Hematopoietic multipotent progenitor cell treated with erythropoietin and hydrocortisone succinate and interleukin-3 and kit ligand, for 8 days (in vitro differentiated cells): ENCODE measurements around the gene GRB10.
"Not testable (repeated sequence)": the region's sequence is repeated elsewhere in the genome, so short reads cannot be mapped to it uniquely, and the experiment has no call there.

ENCODE experiments used
- DNase-seq: peaks from one replicate; pipeline ENCODE4 v3.0.0-alpha.2; 2015

The GRB10 gene

DNA sequence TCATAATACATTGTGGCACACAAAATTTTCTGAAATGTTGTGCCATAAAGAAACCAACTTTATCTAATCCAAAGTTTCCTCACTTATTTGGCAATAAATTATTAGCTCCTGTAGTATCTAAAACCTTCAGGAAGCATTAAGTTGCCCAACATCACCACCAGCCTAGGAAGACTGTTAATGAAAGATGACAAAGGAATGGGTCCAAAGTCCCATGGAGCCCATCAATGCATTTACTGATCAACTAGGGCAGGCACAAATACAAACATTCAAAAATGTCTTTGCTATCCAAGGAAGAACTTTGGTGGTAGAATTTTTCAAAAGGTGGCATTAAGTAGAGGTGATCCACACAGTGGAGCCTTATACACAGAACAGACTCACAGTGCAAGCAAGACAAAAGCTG is 4.5 kb downstream of the GRB10 start:
- no peak for DNase-seq

DNA sequence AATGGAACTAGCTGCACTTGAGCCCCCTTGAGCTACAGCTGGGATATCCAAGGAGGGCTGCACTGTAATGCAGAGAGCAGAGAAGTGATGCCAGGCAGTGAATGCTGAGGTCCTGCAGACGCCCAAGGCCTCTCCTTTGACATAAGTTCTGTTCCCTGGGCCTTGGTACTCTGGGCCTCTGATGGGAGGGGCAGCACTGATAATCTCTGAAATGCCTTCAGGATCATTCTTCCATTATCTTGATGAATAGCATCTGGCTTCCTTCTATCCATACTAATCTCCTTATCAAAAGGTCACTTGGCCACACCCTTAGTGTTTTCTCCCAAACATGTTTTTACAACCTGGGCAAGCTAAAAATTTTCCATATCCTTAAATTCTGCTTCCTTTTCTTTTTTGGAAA is 6.9 kb downstream of the GRB10 start:
- no peak for DNase-seq

DNA sequence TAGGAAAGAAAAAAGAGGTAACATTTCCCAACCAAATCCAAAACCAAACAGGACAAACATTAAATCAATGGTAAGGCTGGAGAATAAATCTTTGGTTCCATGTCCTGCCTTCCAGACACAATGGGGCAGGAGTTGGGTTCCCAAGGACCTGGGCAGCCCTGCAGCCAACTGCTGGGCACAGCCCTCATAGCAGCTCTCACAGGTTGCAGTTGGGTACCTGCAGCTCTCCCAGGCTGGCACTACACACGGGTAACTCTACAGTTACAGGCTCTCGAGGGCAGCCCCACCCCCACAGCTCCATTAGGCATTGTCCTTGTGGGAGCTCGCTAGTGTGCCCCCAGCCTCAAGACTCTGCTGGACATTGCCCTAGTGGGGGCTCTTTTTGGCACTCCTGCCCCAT is 7.5 kb downstream of the GRB10 start:
- DNase-seq: no peak

DNA sequence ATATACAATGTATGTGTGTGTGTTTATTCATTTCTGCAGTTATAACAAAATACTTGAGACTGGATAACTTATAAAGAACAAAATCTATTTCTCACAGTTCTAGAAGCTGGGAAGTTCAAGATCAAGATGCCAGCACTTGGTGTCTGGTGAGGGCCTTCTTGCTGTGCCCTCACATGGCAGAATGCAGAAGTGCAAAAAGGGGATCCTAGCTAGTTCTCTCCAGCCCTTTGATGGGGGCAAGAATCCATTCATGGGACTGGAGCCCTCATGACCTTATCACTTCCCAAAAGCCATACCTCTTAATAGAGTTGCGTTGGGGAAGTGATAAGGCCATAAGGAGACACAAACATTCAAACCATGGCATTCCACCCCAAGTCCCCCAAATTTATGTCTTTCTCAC is 8.4 kb downstream of the GRB10 start:
- peak; percentile 33 for DNase-seq

DNA sequence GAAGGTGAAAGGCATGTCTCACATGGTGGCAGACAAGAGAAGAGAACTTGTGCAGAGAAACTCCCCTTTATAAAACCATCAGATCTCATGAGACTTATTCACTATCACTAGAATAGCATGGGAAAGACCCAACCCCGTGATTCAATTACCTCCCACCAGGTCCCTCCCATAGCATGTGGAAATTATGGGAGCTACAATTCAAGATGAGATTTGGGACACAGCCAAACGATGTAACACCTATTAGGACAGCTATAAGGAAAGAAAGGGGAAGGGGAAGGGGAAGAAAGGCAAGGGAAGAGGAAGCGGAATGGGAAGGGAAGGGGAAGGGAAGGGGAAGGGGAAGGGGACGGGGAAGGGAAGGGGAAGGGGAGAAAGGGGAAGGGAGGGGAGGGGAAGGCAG is 9.6 kb downstream of the GRB10 start:
- not testable (repeated sequence) for DNase-seq

DNA sequence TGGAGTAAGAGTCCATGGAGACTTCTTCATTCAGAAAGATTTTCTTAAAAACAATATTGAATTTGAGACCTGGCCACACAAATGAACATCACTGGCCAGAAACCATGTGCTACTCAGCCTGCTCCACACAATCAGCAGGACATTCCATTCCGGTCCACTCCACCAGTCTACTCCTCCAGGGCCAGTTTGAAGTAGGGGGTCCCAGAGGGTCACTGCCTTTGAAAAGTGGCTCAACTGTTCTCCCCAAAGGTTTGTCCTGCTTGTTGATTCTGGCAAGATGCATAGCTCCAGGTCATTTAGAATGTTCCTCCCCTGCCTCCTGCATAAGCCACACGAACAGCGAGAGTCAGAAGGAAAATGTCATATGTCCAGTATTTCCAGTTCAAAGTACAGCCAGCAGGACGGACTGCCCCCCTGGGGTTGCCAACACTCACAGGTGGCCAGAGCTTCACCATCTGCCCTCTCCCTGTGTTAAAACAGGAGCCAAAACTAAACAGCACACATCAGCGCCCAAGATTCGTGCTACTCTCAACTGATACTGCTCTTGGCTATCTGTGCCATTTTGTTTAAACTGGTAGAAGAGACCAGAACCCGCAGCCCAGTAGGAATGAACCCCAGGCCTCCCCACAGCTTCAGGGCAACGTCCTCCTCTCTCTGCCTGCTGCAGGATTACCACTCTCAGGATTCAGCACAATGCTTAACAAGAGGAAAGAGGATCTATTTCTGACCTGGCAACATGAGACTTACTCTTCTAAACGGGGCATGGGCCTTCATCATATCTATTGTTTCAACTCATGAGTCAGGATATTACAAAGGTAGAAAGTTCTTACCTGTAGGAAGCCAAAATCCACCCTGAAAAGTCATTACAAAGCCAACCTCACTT is 11.3 kb downstream of the GRB10 start:
- no peak for DNase-seq

DNA sequence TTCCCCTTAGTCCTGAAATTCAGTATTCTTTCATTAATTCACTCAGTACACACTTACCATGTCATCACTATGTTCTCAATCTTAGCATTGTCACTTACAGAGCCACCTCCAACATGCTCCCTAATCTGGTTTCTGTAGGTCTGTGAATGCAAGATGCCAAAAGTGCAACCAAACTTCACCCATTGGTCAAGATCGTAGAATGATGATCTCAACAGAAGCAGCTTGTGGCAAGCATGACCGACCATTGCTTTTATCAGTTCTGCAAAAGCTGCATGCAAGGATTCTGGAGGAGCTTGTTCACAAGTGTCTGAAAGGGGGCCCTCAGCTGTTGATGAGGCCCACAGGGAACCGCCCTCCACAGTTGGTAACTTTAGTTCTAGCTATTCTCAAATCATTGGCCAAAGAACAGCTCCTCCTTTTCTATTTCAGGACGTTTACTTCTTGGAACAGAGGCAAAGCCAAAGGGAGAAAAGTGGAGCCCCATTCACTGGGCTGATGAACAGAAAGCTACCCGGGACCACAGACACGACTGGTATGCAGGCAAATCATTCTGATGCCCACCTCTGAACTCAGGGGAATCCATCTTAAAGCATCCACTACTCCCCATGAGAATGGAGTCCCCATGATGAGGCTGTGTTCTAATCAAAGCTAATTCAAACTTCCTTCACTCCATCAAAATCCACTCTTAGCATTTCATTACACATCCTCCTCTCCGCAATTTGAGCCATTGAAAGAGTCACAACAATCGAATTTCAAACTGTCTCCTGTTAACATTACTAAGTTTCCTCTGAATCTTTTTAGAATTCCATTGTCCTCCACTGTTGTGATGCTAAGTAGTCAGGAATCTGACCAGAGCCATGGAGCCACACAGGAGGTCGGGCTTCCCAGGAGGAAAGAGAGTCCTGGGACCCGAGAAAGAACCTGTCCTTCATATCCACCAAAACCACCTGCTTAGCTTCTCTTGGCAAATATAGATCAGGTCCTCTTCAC is 13.9 kb downstream of the GRB10 start:
- peak; percentile 76 for DNase-seq

DNA sequence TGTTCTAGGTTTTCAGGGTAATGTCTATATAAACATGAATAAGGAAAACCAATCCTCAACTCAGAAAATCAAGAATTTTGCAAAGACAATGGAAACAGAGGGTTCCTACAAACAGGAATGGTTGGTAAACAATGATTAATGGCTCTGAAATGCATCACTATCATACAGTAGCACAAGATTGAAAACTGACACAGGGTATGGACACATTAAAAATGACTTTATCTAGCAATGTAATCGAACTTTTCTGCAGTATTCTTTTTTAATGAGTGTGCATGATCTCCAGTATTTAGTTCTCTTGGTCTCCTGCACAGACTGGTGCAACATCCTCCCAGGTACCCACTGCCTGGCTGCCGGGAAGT is 15.9 kb downstream of the GRB10 start:
- no peak for DNase-seq

DNA sequence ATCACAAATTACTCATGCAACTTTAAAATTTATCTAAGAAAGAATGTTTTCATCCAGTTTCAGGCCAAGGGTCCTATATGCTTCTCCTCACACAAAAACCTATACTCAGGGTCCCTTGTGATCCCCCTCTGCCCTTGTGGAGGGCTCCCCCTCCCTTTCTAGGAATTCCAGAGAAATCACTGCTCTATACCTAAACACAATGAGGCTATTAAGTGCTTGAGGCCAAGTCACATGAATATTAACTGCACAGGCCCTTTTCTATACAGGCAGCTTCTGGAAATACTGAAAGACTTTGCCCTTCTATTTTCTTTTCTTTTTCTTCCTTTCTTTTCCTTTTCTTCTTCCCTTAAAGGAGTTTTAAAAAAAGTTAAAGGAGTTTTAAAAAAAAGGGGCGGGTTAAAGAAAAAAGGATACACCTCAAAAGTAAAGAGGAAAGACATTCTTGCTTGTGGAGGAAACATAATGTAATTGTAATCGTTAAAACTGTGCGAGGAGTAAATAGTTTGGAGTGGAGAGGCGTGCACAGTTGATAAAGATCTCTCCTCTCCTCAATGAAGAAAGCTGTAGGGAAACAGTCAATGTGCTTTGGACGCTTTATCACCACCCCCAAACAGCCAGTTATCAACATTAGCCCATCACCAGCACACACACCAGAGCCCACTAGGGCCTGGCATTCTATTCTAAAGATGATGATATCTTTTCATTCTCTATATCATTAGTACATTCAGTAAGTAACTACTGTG is 16.4 kb downstream of the GRB10 start:
- DNase-seq: peak; percentile 43

DNA sequence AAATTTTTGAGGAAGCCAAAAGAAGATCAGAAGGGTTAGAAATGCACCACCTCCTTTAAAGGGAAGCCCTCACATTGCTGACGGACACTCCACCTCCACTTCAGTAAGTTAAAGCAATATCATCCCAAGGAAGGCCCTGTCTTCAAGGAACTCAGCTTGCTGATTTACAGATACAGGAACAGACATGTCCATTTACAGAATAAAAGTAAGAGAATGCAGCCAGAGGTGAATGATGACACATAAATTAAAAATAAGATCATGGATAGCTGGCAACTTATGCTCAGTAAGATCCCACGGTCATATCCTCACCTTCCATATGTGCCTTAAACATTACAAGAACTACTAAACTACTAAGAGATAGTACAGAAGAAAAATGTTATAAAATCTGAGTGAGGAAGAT is 20.4 kb downstream of the GRB10 start:
- DNase-seq: no peak

DNA sequence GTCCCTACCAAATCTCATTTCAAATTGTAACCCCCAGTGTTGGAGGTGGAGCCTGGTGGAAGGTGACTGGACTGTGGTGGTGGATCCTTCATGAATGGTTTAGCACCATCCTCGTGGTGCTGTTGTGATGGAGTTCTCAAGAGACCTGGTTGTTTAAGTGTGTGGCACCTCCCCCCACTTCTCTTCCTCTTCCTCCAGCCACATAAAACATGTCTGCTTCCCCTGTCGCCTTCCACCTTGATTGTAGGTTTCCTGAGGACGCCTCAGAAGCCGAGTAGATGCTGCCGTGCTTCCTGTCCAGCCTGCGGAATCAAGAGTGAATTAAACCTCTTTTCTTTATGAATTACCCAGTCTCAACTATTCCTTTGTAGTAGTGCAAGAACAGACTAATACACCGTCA is 21.0 kb downstream of the GRB10 start:
- DNase-seq: no peak

DNA sequence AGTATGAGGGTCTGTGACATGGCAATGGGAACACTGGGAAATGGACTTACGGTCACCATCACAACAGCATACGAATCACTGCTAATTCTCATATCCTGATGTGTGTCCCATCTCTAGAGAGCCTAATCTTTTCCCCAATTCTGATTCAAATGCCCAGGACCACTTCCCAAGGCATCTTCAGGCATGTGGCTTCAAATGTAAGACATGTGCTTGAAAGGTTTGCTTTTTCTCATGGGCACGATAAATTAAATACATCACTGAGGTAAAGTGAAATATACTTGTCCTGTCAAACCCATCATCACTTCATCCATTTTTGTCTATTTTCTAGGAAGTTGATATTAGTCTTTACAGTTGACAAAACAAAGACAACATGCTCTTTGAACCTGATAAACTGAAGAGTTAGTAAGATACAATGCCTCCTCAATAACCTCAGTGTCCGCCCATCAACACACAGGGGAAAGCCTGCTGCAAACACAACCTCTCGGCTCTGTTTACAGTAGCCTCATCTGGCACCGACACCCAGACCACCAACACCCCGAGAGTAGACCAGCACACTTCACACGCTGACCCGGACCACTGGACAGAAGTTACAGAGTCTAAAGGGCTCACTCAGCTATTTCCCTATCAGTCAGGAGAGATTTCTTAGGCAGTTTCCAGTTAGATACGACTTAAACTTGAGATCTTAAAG is 24.8 kb downstream of the GRB10 start:
- DNase-seq: no peak

DNA sequence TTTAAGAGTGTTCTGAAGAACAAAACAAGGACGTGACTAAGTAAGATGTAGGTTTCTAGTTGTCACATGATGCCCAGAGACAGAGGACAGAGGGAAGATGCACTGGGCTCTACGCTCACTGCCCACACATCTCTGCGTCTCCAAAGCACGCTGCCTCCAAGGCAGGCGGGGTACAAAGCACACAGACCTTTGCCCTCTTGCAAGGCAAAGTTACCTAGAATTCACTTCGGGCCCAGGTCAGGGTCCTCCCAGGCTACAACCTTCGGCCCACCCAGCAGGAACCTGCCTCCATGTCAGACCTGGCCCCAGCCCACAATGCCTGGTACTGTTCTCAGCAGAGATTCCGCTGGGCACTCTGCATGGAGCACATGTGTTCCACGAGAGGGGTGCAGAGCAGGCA is 26.5 kb downstream of the GRB10 start:
- DNase-seq: no peak

DNA sequence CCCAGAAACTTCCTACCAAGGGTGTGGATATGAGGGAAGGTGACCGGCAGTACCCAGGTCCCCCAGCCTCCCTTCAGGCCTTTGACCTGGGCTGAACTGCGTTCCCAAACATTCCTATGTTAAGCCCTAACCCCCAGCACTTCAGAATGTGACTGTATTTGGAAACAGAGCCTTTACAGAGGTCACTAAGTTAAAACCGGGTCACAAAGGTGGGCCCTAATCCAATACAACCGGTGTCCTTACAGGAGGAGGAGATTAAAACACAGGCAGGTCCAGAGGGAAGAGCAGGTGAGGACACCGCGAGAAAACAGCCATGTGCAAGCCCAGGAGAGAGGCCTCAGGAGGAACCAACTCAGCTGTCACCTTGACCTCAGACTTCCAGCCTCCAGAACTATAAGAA is 28.0 kb downstream of the GRB10 start:
- DNase-seq: no peak

DNA sequence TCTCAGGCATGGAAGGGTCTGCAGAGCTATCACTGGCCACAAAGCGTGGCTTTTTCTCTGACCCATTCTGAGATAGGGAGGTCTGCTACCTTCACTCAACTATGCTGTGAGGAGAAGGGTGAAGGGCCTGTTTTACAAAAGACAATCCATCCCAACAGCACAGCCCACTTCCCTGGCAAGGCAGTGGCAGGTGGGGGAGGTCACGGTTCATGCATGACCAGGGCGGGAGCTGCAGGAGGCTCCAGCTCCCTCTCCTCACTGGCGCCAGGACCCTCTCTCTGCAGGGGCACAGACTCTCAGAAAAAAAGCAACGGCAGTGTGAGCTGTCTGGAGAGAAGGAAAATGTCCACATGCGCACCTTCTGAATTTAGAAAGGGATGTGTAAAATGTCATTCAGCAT is 28.5 kb downstream of the GRB10 start:
- no peak for DNase-seq

DNA sequence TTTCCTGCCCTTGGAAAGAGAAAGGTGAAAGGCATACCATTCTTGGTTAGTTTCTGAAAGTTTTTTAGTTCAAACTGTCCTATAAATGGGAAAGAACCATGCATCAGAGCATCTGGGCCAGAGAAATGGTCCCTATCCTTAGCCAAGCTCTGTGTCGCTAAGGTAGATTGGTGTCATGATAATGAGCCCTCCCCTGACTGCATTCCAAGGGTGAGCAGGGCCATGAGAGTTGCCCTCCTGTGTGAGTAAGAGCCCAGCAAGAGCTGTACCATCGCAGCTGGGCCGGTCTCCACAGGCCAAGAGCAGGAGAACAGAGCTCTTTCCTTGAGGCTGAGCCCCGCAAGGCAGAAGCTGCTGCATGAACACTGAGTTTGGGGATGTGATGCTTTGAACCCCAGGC is 30.3 kb downstream of the GRB10 start:
- DNase-seq: no peak

DNA sequence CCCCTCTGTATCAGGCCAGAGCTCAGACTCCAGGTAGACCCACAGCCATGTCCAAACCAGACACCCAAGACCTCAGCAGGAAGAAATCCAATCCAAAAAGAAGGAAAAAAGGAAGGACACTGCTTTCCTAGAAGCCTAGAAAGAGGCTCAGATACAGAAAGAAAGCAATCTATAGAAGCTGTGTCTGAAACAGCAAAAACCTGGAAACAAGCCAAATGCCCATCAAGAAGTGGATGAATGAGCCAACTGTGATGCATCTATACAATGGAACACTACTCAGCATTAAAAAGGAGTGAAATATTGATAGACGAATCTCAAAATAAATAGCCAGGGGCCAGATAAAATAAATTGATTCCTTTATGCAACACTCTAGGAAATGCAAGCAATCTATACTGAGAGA is 31.6 kb downstream of the GRB10 start:
- peak; percentile 16 for DNase-seq

DNA sequence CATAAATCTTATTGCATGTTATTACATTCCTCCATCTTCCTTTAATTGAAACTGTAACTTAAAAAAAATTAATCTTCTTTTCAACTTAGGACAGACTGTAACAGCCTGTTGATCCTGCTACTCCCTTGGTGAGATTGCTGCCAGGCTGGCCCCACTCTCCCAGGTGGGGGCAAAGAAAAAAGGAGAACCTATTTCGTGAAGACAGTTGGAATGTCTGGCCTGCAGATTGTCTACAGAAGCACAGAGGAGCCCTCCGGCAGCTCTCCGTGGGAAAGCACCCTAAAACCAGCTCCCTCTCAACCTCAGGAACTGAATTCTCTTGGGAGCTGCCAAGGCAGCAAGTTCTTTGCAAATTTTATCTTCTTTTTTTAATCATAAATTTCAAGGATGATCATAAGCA is 32.8 kb downstream of the GRB10 start:
- no peak for DNase-seq

DNA sequence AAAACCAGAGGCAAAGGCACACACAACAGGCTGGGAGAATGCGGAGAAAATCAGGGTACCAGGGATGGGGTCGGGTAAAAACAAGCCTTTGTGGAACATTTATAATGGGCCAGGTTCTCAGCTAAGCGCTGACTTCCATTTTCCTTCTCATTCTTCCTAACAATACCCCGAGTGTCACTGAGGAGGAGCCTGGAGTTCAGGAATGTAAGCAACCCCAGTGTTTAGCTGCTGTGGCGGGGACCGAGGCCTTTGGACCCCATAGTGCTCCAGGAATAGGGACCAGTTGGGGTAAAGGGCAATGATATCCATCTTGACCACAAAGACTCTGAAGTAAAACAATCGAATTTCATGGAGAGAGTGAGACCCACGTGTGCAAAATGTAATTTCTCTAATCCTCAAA is 34.2 kb downstream of the GRB10 start:
- no peak for DNase-seq

DNA sequence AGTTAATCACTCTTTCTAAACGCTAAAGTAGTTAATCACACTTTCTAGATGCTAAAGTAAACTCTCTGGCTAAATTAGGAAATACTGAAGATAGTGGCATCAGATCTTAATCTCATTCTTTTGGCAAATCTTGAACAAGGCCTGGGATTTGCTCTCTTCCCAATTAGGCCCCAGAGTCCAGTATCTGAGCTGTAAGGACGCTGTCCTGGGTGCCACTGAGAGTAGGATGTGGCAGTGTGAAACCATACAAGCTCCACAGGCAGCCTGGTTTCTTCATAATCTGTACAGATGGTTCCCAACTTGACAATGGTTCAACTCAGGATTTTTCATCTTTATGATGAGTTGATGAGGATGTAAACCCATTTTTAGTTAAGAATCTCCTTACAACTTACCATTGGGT is 36.9 kb downstream of the GRB10 start:
- DNase-seq: no peak

DNA sequence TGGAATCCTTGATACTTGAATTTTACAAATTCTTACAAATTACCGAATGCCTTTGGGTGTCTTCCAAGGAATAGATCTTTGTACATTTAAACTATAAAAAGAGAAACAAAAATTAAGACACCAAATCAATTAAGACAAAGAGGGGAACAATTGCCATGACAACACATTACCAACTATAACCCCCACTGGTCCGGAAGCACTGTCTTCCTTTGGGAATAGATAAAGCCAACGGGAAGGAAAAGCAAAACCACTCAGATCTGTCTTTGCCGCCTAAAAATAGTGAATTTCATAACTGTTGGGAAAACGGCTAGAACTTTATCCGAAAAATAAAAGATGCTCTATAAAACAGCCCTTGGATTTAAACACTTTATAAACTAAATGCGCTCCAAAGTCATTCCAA is 37.4 kb downstream of the GRB10 start:
- no peak for DNase-seq

DNA sequence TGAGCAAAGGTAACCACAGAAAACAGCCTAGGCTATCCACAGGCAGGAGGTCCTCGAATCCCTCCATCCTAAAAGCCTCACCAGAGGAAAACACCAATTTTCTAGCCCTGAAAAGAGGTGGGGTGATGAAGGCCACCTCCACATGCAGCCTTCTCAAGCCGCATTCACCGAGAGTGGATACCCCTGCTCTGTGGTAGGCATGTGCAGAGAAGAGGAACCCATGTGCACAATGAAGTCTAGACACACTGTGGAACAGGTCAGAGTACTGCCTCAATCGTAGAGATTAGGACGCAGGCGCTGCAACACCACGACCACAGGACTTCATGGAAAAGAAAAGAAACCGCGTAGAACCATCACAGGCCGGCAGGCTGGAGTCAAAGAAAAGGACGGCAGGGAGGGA is 38.8 kb downstream of the GRB10 start:
- no peak for DNase-seq

DNA sequence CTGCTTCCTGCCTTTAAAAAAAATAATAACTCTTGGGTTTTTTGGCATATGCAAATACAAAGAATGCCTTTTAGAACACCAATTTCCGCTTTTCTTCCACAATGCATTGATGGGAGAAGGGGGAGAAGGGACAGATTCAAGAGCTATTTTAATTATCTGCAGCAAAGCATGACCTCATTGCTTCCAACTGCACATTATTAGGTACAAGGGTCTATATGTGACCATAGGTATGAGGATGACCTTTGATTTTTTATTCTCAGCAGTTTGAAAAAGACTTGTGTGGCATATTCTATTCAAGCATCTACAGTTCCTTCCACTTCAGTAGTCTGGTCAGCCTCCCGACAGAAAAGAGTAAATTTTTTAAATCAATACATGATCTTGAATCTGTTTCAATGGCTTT is 39.7 kb downstream of the GRB10 start:
- DNase-seq: no peak
